Skeletal muscle tissue (tissue), 4 donors: Measurements from ENCODE around the gene KRTAP4-12. TPM values are rescaled to one million over a fixed set of nuclear protein-coding genes. Genes with fewer than 3 reads are reported as not detected.
"Not testable (repeated sequence)": the region's sequence is repeated elsewhere in the genome, so short reads cannot be mapped to it uniquely, and the experiment has no call there.

Experiments
- H3K27ac ChIP-seq: one replicate; pipeline ENCODE4 v1.7.0; 2013; ENCODE audit warnings: mild to moderate bottlenecking, low read depth, low read length, inconsistent platforms
- H3K27me3 ChIP-seq, 3 donors: one replicate each; pipeline ENCODE4 v1.7.0; 2013; ENCODE audit warnings: low read length in 3 of 3; ENCODE audit not compliant: control insufficient read depth in 3 of 3, insufficient read depth in 3 of 3
- H3K36me3 ChIP-seq, 3 donors: one replicate each; pipeline ENCODE4 v1.7.0; 2013; ENCODE audit warnings: low read length in 3 of 3; ENCODE audit not compliant: control insufficient read depth in 3 of 3, insufficient read depth in 3 of 3
- H3K4me1 ChIP-seq, 3 donors: one replicate each; pipeline ENCODE4 v1.7.0; 2013; ENCODE audit warnings: low read length in 3 of 3, mild to moderate bottlenecking in 3 of 3; ENCODE audit not compliant: control insufficient read depth in 3 of 3, insufficient read depth in 3 of 3
- H3K4me3 ChIP-seq, 3 donors: one replicate each; pipeline ENCODE4 v1.7.0; 2013; ENCODE audit warnings: low read length in 3 of 3
- H3K9ac ChIP-seq, 3 donors: one replicate each; pipeline ENCODE4 v1.7.0; 2013; ENCODE audit warnings: low read length in 3 of 3, mild to moderate bottlenecking in 3 of 3, moderate library complexity in 2 of 3, low read depth in 1 of 3
- H3K9me3 ChIP-seq, 3 donors: one replicate each; pipeline ENCODE4 v1.7.0; 2013; ENCODE audit warnings: low read length in 3 of 3; ENCODE audit not compliant: control insufficient read depth in 3 of 3
- total RNA-seq: library from RNA; depleted of rRNA; stranded (reverse); fragments of >200 nt; gene quantifications from one replicate; pipeline ENCODE4 v1.2.3, GENCODE V29; 2014
- donor health status: Osteomylitis.

KRTAP4-12 gene
- total RNA-seq, 1 donor from 2014 or later = not detected

DNA sequence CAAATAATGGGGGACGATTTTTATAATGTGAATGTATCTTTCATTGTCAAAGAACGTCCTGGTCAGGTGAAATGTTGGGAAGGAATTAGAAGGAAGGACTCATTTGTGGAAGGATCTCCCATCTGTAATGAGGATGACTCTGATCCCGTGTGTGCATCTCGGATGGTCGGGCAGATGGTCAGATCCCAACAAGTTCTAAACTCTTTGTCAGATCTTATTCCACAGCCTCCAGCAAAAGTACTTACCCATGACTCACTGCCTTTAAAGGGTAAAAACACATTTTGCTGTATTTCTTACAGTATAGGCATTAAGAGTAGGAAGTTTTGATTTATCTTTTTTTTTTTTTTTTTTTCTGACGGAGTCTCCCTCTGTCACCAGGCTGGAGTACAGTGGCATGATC is 25.5 kb downstream of the KRTAP4-12 start:
- no peak overlapping the region for H3K4me3 ChIP-seq

DNA sequence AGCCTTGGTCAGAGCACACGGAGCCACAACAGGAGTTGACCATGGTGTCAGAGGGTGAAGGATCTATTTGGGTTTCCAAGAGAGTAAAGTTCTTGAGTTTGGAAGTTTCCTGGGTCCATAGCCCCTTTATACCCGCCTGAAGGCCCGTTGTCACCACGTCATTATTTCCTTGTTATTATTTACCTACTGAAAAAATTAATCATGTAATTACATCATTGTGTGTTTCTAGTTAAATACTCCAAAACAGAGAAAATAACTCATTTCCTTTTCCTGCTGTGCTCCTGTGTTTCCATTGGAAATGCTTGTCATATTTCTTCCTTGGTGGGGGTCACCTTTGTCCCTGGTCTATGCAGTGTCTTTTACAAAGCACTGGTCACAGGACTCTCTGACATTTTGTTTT is 25.9 kb downstream of the KRTAP4-12 start, which contains the start of gene KRTAP4-8:
KRTAP4-8 (minus strand) TSS at position 101 of the 400 bp plus-strand sequence; CDS start at position 43, 58 bp downstream.
- Histone ChIP-seq H3K4me1 (no peaks in the 10 kb centered on the region), H3K36me3 (no peaks in the 10 kb centered on the region), H3K27me3 (peaks cover 0 to 3% (median 2%) of the 10 kb centered on the region in 3 donors), H3K9ac (no peak within 1 kb of the TSS), H3K4me3 (no peak within 1 kb of the TSS), H3K27ac (no peak within 1 kb of the TSS), H3K9me3 (no peaks in the 10 kb centered on the region)

More for the DNA sequence above, 25.5 kb downstream of the KRTAP4-12 start:
- no peaks in the 10 kb centered on the region for H3K36me3 ChIP-seq
- no peaks in the 10 kb centered on the region for H3K9me3 ChIP-seq
- no peak overlapping the region for H3K27ac ChIP-seq
- H3K4me1 ChIP-seq = no peaks in the 10 kb centered on the region
- H3K9ac ChIP-seq = no peak overlapping the region
- H3K27me3 ChIP-seq = peaks cover 0 to 3% (median 2%) of the 10 kb centered on the region in 3 donors

DNA sequence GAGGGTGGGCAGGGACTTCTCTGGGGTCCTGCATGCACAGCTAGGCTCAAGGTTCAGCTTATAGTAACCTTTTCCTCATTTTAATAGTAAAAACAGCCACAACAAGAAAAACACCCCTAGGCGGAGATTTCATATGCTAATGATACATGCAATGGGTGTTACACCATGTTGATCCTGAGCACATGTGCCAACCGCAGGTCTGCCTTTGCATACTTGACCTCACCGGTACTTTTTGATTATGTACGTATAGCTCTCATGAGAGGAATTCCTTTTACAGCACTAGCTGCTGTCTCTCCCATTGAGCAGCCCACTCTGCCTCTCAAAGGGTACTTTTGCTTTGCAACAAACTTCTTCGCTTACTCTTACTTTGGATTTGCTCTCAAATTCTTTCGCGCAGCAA is 27.9 kb downstream of the KRTAP4-12 start:
- Histone ChIP-seq H3K27me3 (peaks cover 0 to 3% (median 0%) of the 10 kb centered on the region in 3 donors), H3K9me3 (no peaks in the 10 kb centered on the region), H3K4me1 (no peaks in the 10 kb centered on the region), H3K36me3 (no peaks in the 10 kb centered on the region), H3K4me3 (no peak overlapping the region), H3K9ac (no peak overlapping the region), H3K27ac (no peak overlapping the region)

DNA sequence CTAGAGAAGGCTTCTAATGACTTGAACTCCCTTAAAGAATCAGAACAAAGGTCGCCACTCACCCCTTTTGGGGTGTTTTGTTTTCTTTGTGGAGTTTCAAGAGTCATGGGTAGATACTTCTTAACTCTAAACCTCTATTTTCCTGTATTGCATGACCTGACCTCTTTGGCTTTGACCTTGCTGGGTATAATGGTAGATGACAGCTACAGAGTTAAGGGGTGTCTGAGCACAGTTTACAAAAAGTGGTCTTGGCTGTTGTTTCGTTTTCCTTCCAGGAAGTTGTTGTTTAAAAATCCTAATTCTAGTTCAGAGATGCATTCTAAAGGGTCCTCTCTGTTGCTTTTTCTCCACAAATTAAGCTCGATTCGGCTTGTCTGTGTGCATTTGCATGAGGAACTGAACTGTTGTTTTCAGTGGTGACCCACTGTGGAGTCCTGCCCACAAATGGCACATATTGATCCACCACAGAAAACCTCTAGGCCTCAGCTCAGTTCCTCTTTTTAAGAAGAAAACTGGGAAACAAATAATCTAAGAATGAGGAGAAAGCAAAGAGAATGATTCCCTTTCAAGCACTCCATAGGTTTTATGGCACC is 35.1 kb downstream of the KRTAP4-12 start:
- H3K9me3 ChIP-seq, H3K27ac ChIP-seq, H3K4me1 ChIP-seq, H3K36me3 ChIP-seq, H3K27me3 ChIP-seq, H3K9ac ChIP-seq, H3K4me3 ChIP-seq: not testable (repeated sequence)

DNA sequence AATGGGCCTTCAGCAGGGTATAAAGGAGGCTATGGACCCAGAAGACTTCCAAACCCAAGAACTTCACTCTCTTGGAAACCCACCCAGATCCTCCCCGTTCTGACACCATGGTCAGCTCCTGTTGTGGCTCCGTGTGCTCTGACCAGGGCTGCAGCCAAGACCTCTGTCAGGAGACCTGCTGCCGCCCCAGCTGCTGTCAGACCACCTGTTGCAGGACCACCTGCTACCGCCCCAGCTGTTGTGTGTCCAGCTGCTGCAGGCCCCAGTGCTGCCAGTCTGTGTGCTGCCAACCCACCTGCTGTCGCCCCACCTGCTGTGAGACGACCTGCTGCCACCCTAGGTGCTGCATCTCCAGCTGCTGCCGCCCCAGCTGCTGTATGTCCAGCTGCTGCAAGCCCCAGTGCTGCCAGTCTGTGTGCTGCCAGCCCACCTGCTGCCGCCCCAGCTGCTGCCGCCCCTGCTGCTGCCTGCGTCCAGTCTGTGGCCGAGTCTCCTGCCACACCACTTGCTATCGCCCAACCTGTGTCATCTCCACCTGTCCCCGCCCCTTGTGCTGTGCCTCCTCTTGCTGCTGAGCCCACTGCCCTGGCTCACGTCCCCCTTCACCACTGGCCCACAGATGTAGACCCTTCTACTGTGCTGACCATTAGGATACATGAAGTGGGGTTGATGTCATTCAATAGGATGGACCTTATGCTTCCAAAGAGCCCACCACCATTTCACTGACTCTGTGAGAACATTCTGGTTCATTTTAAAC is 39.7 kb downstream of the KRTAP4-12 start, which contains the start of gene KRTAP4-7:
KRTAP4-7 (plus strand) TSS at position 51 of the 757 bp plus-strand sequence; CDS start at position 108, 57 bp downstream.
- not testable (repeated sequence) for H3K27ac ChIP-seq, H3K4me1 ChIP-seq, H3K9ac ChIP-seq, H3K36me3 ChIP-seq, H3K27me3 ChIP-seq, H3K4me3 ChIP-seq, H3K9me3 ChIP-seq

DNA sequence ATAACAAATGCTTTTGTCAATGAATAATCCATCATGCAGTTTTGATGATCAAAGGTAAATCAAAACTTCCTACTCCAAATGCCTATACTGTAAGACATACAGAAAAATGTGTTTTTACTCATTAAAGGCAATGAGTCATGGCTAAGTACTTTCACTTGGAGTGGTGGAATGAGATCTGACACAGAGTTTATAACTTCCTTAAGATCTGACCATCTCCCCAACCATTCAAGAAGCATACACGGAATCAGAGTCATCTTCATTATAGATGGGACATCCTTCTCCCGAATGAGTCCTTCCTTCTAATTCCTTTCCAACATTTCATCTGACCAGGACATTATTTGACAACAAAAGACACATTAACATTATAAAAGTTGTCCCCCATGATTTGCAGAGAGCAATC is 40.6 kb downstream of the KRTAP4-12 start:
- not testable (repeated sequence) for H3K27ac ChIP-seq, H3K4me3 ChIP-seq, H3K27me3 ChIP-seq, H3K36me3 ChIP-seq, H3K9ac ChIP-seq, H3K4me1 ChIP-seq, H3K9me3 ChIP-seq

DNA sequence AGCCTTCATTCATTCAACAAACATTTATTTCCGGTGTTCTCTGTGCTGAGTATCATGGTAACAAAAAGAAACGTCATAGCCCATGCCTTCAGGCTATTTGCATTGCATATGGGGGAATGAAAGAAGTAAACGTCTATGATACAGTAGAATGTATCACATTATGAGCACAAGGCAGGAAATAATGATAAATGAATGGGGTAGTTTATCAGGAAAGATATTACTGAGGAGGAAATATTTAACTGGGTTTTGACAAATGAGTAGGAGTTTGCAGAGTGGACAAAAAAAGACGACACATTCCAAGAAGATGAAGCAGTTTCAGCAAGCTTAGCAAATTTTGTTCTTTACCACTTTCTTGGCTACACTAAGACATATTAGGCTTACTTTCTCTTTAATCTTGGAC is 41.4 kb downstream of the KRTAP4-12 start:
- Histone ChIP-seq H3K9me3 (no peaks in the 10 kb centered on the region), H3K9ac (no peak overlapping the region), H3K4me3 (no peak overlapping the region), H3K27ac (no peak overlapping the region), H3K27me3 (no peaks in the 10 kb centered on the region), H3K4me1 (no peaks in the 10 kb centered on the region), H3K36me3 (no peaks in the 10 kb centered on the region)

DNA sequence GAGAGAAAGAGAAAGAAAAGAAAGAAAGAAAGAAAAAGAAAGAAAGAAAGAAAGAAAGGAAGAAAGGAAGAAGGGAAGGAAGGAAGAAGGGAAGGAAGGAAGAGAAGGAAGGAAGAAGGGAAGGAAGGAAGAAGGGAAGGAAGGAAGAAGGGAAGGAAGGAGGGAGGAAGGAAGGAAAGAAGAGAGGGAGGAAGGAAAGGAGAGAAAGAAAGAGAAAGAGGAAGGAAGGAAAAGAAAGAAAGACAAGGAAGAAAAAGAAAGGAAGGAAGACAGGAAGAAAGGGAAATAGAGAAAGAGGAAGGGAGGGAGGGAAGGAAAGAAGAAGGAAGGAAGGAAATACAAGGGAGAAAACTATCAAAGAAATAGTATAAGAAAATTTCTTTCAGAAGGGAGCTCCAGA is 47.2 kb downstream of the KRTAP4-12 start:
- H3K27me3 ChIP-seq = peaks cover 0 to 6% (median 6%) of the 10 kb centered on the region in 3 donors
- no peak overlapping the region for H3K4me3 ChIP-seq
- H3K4me1 ChIP-seq = no peaks in the 10 kb centered on the region
- H3K36me3 ChIP-seq = no peaks in the 10 kb centered on the region
- no peak overlapping the region for H3K27ac ChIP-seq
- H3K9me3 ChIP-seq = no peaks in the 10 kb centered on the region
- no peak overlapping the region for H3K9ac ChIP-seq

DNA sequence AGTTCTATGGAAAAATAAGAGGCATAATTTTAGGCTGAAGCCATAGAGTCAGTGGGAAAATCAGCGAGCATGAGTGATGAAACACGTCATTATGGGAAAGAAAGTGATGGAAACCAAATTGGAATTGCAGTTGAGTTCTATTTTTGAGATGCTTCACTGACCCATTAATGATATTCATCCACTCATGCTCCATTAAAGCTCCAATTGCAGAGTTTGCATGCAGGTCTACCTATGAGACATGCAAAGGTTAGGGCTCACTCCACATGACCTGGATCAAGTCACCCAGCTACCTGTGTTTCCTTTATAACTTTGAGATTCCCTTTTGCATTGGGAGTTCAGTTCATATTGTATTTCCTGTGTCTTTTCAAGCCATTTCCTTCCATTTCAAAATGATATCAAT is 50.3 kb downstream of the KRTAP4-12 start:
- no peaks in the 10 kb centered on the region for H3K9me3 ChIP-seq
- no peaks in the 10 kb centered on the region for H3K36me3 ChIP-seq
- H3K9ac ChIP-seq = no peak overlapping the region
- H3K27me3 ChIP-seq = peaks cover 0 to 6% (median 6%) of the 10 kb centered on the region in 3 donors
- H3K27ac ChIP-seq = no peak overlapping the region
- no peaks in the 10 kb centered on the region for H3K4me1 ChIP-seq
- no peak overlapping the region for H3K4me3 ChIP-seq
